HK-2 (cell line): Measurements from ENCODE around the gene EMC8.
"Not testable (repeated sequence)": the region's sequence is repeated elsewhere in the genome, so short reads cannot be mapped to it uniquely, and the experiment has no call there.

Experiments used
- DNase-seq: peaks from one replicate; pipeline ENCODE4 v3.0.0-alpha.2; 2018; ENCODE audit not compliant: unreplicated experiment

Gene EMC8

DNA sequence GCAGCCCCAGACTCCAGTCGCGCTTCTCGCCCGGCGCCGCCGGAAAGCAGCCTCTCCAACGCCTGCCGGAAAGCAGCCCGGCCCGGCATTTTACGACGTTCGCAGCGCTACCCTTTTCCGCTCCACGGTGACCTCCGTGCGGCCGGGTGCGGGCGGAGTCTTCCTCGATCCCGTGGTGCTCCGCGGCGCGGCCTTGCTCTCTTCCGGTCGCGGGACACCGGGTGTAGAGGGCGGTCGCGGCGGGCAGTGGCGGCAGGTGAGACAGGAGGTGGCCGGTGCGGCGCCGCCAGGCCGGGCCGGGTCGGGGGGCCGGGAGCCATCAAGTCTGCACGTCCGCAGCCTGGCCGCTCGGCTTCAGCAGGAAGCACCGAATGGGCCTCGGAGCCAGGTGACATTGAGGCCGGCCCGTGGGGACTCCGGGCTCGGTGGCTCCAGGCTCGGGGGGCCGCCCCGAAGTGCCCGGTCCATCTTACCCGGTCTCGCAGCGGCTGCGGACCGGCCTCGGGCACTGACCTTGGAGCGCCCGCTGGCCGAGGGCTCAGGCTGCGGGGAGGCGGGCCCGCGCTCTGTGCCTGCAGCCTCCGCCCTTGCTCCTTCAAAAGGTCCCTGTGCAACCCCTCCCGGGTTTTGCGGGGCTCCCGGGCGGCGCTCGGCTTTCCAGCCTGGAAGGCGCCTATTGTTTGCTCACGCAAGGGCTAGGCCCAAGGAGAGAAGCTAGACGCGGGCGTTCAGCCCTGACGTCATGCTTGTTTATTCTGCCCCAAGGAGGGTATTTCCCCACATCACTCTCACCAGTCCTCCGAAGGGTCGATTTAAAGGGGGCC is at the start of gene EMC8, which contains the start of gene COX4I1:
Gene EMC8 (minus strand): TSS at position 48 of the 824 bp plus-strand sequence. CDS start 249 bp downstream, outside the sequence.
Gene COX4I1 (plus strand): TSS at position 199 of the 824 bp plus-strand sequence. CDS start 1,511 bp downstream, outside the sequence.
- DNase-seq = peak; percentile 92

DNA sequence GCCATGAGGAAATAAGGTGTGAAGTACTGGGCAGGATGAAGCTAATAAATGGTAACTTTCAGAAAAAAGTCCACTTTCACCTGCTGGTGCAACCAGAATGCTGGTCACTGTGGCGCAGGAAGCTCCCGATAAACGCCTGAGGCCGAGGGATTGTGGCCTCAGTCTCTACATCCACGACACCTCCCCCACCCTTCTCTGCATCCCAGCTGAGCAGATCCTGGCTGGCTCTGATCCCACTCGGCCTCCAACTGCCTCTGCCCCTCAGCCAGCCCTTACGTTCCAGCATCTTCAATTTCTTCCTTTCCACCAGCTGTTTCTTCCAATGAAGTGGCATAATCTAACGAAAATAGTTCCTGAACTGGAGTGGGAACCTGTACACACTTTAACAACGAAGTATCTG is 49.6 kb upstream of the EMC8 start:
- DNase-seq = no peak

DNA sequence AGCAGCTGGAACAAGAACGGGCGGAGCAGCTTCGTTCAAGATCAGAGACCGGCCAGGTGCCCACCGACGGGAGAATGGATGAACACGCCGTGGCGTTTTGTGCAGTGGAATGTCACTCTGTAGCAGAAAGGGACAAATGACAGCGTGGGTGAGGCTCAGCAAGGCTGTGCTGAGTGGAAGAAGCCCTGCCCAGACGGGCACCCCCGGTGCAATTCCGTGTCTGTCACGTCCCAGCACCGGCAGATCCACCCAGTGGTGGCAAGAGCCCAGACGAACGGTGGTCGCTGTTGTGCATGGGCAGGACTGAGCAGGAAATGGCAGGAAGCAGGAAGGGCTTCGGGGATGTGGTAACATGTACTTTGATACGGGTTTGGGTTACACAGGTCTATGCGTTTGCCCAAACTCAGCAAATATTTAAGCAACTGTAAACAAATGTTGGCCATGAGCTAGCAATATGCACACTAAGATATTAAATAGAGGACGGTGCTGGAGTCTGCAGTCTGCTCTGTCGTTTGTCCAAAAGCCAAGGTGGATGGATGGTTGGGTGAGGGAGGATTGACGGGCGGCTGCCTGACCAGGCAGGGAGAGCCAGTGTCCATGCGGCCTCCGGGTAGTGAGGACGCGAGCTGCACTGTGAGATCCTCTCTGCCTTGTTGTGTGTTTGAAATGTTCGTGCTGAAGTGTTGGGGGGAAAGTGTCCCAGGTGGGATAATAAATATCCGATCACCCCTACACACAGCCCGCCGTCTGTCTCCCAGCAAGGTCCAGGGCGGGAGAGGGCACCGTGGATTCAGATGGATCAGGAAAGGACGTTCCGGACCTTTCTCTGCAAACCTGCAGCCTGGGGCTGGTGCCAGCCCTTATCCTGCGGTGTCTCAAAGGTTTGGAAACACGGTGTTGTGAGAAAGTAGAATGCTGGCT is 48.6 kb upstream of the EMC8 start:
- no peak for DNase-seq

DNA sequence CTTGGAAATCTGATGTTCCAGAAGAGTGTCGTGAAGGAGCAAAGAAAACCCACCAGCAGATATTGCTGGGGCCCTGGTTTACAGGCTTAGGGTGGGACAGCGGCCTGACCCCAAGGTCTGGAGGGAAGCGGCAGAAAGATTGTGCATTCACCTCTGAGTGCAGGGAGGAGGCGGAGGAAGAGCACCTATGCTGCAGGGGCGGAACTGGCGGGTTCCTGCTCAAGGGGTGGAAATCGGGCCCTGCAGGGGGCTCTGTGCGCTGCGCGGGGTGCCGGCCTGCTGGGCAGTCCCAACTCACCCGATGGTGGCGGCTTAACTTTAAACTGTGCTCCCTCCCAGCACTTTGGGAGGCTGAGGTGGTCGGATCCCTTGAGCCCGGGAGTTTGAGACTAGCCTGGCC is 47.7 kb upstream of the EMC8 start:
- DNase-seq = no peak

DNA sequence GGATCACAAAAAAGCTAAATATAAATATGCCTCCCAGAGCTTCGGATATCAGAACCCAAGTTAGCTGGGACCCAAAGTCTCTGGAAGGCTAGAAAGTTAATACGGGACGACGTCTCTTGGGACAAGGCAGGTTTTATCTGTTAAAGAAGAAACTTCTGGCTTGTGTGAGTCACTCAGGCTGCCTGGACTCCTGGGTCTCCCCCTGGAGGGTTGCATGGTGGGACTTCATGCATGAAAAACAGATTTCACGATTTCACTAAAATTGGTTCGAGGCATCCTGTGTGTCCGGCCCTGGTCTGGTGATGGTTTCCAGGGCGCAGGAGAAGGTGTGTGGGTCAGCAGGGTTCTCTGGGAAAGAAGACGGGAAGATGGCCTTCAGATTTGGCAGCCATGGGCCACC is 47.1 kb upstream of the EMC8 start:
- no peak for DNase-seq

DNA sequence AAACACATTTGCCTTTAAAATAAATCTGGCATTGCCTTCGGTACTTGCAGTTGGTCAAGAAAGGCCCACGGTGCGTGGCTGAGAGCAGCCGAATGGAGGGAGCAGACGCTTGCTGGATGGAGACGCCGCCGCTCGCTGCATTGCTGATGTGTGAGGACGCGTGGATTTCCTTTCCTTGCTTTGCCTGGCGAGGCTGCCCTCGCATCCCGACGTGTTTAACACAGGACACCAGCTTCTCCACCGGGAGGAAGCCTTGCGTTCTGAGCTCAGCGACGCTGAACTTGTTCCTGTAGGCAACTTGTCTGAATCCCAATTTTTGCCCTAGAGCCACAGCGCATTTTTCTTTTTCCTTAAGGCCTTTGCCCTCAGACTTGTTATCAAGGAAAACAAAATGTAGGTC is 45.9 kb upstream of the EMC8 start:
- no peak for DNase-seq

DNA sequence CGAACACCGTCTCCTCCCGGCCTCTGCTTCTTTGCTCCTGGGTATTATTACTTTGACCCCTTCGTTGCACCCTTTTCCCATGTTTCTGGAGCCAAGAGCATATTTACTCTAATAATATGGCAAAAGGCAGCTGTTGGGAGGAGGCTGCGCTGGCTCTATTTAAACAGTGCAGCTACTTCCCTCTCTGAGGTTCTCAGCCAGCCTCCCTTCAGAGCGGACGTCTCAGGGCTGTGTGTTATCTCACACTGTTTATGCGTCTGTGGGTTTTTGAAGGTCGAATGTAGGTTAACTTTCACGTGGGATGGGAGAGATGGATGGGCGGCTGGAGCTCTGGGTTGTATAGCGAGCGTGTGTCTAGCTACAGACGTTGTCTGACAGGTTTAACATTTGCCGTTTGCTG is 45.4 kb upstream of the EMC8 start:
- DNase-seq = no peak

DNA sequence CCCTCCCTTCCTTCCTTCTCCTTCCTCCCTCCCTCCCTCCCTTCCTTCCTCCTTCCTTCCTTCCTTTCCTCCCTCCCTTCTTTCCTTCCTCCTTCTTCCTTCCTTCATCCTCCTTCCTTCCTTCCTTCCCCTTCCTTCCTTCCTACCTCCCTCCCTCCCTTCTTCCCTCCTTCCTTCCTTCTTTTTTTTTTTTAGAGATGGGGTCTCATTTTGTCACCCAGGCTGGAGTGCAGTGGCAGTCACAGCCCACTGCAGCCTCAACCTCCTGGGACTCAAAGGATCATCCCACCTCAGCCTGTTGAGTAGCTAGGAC is 44.8 kb upstream of the EMC8 start:
- no peak for DNase-seq

DNA sequence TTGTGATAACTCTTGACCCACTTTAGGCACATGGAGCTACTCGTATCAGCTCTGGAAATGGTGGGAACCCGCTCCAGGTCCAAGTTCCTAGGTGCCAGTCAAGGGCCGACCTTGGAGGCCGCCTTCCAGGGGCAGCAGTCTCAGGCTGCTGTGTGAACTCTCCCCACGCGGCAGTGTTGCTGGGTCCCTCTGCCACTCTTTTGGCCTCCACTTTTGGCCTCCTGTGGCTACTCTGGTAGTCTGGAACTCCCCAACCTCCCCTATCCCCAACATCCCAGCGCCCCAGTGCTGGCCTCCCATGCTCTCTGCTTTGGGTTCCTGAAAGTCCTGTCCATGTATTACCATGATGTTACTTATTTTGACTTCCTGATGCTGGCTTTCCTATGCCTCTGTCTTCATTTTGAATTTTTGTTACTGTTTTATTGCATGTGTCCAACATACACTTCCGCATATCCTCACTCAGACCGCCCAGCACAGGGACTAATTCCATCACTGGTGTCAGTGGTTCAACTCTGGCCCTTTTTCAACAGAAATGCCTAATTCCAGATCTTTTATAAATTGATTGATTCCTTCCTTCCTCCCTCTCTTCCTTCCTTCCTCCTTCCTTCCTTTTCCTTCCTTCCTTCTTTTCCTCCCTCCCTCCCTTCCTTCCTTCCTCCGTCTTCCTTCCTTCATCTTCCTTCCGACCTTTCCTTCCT is 44.3 kb upstream of the EMC8 start:
- DNase-seq = no peak

DNA sequence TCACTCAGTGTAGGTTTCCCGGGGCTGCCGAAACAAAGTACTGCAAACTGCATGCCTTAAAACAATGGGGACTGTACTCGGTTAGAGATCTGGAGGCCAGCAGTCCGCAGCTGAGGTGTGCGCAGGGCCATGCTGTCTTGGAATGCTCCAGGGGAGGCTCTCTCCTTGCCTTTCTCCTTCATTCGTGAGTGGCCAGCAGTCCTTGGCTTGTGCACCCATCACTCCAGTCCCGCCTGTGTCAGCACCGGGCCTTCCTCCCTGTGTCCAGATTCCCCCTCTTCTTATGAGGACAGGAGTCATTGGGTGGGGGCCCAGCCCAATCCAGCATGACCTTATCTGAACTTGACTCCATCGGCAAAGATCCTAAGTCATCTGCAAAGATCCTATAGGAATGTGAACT is 43.5 kb upstream of the EMC8 start:
- no peak for DNase-seq

DNA sequence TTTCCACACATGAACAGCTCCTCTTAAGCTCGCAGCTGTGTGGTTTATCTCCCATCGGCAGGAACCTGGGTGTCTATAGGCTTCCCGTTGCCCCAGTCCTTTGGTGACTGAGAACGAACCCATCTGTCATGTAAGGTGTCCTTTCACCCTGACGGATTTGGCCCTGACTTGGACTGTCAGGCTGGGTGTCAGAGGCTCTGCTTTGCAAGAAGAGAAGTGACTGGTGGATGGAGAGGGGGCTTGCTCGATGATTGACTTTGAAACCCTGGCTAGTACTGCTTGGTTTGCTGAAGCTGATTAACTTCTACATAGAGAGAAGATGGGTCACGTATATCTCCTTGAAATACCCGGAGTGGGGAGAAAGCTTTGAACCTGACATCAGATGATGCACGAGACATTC is 43.1 kb upstream of the EMC8 start:
- no peak for DNase-seq

DNA sequence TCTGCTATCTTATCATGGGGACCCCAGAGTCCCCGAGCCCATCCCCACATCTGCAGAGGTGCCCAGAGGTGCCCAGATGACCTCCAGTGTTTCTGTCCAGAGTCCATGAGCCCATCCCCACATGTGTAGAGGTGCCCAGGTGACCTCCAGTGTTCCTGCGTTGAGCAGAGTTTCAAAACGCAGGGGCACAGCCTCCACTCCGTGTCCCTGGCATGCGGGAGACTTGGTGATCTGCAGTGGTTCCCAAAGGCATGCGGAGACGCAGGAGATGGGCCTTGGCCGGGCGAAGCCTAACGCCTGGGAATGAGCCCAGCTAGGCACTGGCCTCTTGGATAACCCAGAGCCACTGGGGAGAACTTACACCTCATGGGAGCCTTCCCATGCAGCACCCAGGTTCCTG is 41.5 kb upstream of the EMC8 start:
- DNase-seq = no peak

DNA sequence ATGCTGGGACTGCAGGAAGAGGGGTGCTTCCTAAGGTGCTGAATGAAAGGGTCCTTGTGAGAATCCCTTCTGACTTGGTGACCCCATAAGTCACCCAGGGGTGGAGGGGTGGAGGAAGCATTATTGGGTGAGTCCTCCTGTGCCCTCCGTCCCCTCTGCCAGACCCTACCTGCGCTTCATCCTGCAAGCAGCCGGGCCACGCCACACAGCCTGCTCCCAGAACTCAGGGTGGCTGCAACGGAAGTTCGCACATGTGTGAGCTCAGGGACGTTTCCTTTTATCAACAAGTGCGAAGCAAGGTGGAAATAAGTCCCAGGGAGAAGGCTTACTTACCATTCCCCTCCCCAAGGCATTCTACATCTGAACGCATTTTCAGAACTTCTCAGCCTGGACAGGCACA is 41.1 kb upstream of the EMC8 start:
- no peak for DNase-seq

DNA sequence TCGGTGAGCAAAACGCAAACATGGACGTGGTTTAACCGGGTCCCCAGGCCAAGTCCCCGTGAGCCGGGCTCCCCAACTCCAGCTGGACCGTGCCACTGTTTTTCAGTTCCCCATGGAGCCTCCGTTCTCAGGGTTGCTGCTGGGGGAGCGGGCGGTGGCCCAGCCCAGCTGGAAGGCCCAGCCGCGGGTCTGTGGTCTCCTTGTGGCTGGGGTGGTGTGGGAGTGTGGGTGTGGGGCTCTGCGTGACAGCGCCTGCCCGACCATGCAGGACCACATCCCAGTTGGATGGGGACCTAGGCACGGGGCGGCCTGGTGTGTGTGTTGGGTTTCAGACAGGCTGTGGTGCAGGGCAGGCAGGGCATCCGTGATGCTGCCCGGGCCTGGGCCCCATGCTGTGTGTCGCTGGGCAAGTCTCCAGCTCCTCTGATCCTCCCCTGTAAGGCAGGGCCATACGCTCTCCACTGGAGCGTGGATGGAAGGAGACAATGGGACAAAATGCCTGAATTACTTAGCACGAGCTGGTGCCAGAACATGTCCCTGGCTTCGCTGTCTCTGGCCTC is 40.4 kb upstream of the EMC8 start:
- no peak for DNase-seq

DNA sequence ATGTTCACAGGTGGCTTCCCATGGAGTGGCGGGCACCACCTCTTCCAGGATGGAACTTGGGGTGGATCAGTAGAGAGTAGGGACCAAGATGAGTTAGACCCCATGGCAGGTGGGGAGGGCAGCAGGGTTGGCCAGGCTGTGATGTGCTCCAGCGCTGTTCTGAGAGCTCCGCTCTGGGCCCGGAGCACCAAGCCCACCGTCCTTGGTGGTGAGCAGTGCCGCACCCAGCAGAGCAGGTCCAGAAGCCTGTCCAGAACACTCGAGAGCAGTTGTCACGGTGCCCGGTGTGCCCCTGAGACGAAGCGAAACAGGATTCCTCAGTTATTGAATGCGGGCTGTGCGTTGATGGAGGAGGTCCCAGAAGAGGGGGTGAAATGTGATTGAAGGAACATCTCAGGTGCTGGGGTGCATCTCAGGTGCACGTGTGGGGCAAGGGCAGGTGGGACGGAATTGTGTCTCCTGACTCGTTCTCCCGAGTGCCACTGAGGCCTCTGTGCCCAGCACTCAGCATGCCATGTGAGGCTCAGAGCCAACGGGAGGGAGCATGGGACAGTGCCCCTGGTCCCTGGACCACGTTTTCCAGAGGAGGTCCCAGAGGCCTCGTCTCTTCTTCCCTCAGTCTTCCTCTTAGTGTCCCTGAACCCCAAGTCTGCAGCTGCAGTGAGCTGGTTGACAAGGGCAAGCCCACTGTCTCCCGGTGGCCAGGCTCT is 39.7 kb upstream of the EMC8 start:
- DNase-seq = no peak

DNA sequence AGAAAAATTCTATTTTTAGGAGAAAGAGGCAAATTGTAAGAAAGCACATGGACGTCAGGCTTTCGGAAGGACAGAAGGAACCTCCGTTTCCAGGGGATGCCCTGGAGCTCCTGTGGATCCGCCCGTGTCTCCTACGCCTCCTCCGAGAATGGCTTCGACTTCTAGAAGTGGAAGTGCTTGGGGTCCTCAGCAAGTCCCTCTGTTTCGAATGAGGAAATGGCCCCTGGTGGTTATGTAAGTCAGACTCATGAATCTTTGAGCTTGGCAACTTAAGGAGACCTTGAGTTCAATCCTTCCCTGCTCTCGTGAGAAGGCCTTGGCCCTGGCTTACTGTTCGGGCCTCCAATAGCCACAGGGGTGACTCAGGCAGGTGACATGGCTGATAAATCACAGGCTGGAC is 39.0 kb upstream of the EMC8 start:
- no peak for DNase-seq

DNA sequence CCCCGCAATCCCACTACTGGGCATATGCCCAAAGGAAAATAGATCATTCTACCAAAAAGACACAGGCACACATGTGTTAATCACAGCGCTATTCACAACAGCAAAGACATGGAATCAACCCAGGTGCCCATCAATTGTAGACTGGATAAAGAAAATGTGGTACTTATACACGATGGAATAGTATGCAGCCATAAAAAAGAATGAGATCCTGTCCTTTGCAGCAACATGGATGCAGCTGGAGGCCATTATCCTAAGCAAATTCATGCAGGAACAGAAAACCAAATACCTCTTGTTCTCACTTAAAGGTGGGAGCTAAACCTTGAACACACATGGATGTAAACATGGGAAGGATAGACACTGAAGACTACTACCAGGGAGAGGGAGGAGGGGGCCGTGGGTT is 38.3 kb upstream of the EMC8 start:
- DNase-seq = not testable (repeated sequence)

DNA sequence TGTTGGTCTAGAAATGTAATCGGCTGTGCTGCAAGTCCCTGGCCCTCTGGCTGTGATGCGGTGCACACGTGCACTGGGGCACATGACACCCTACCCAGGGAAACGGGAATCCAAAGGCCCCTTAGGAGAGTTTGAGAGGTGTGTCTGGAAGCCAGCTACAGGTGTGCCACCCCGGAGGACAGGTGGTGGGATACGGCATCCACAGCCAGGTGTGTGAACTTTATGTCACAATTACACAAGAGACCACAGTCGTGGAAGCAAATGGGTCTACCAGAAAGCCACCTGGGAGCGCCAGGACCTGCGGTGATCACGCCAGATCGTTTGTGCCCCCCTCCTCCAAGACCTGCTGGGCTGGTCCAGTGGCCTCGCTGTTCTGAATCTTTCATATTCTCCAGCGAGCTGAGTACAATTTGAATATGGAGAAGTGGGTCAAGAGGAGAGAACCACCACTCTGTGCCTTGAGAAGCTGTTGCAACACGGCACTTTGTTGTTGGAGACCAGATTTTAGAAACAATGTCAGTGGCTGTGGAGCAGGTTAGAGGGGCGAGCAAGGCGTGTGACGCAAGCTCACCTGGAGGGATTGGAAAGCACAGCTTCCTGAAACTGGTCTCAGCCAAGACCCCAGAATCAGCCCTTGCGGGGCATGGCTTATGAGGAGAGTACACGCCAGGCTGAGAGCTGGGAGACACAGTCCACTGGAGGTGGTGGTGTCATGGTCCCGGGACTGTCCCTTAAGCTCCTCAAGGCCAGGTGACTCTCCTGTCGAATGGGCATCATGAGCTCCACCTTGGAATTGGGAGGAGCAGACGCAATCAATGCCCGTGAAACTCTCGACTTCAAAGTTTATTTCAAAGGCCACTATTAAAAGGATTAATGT is 37.6 kb upstream of the EMC8 start:
- no peak for DNase-seq

DNA sequence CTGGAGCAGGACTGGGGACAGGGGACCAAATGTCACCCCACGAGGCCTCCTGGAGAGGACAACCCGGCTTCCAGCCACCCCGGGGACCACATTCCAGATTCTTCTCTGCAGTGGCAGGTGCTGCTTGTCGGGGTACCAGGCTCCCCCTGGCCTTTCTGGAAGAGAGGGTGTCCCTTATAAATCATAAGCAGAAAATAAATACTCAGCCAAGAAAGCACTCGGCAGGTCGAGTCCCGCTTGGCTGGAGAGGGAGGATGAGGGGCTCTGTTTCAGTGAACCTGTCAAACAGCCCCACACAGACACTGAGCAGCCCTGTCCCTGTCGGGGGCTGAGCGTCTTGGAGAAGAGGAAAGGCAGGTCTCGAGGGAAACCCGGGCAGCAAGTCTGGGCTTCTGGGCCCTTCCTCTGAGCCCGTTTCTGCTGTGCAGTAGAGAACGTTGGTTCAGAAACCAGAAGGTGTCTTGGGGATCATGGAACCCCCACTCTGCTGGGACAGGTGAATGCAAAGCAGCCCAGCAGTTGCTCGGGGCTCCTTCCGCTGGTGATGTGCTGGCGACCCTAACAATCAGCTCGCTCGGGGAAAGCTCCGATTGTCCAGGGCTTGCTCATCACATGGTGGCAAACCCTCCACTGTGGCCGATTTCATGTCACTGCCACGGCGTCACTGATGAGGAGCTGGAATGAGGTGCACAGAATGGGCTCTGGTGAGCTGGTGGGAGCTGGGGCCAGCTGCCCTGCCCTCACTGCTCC is 36.8 kb upstream of the EMC8 start:
- DNase-seq = no peak
